GM12873 (cell line): ENCODE results near the gene DLEC1.

Source experiments
- CTCF ChIP-seq: IDR thresholded peaks from 2 replicates; pipeline ENCODE4 v1.5.1; 2012; ENCODE audit warnings: low read depth, mild to moderate bottlenecking, moderate library complexity, low read length, control low read depth; ENCODE audit not compliant: insufficient read depth; ENCODE audit errors: missing control alignments

DLEC1 gene

DNA sequence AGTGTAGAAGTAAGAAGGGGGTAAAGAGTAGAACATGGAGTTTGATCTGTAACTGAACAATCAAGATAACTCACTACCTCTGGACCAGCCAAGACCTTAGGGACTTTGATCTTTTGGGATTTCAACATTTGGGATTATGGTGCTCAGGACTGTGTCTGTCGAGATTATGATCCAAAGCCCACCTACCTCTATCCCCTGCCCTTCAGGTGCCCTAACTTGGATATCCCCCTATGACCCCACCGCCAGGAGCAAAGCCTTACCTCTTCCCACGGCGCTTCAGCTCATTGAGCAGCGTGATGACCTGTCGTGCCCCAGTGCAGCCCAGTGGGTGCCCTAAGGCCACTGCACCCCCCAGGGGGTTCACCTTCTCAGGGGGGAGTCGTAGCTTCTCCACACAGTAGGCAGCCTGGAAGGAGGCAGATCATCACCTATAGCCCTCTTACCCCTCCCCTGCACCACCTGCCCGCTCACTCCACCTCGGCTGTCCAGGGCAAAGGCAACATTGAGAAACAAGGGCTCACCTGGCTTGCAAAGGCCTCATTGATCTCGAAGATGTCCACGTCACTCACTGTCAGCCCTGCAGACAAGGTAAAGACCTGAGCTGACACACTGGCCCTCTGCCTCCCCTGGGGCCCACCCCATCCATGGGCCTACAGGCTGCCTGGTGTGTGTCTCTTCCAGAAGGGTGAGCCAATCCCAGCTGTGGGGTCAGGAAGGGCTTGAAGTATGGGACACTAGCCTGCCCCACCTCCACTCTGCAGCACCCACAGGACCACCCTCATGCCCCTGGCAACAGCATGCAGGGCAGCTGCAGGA lies 86.5 kb downstream of the DLEC1 start:
- no peak for TF ChIP-seq CTCF

GRCh38 chr3:38126121-38126892 lies 87.3 kb downstream of the DLEC1 start:
- no peak for TF ChIP-seq CTCF

- TF ChIP-seq CTCF = no peak
Measured at GRCh38 chr3:38127611-38128302, 88.7 kb downstream of the DLEC1 start.

DNA sequence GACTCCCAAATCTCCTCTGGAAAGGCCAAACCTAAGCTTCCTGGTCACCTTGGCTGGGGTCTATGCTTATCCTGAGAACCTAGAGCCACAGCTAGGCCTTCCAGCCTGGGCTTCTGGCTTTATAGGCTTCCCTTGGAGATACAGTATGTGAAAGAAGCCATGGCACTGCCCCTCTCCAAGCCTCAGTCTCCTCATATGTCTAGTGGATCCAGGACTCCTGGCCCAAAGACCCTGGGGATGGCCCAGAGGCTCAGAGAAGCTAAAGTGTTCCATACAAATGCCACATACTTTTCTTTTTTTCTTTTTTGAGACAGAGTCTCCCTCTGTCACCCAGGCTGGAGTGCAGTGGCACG lies 89.3 kb downstream of the DLEC1 start:
- TF ChIP-seq CTCF = no peak

DNA sequence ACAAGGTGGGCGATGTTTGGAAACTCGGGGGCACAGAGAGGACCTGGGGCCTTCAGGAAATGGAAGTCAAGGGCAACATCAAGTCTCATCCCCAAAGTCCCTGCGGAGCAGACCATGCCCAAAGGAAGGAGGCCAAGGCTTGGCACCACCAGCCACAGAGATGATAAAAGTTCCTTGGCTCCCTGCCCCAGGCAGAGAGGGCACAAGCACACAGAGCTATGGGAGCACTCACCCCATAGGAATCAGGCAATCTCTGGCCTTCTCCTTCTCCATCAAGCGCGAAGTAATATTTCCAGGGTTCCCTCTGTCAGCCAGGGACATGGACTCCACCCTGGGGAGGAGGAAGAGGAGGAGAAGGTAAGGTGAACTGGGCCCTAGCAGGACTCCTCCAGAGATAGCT lies 90.0 kb downstream of the DLEC1 start:
- TF ChIP-seq CTCF = no peak

DNA sequence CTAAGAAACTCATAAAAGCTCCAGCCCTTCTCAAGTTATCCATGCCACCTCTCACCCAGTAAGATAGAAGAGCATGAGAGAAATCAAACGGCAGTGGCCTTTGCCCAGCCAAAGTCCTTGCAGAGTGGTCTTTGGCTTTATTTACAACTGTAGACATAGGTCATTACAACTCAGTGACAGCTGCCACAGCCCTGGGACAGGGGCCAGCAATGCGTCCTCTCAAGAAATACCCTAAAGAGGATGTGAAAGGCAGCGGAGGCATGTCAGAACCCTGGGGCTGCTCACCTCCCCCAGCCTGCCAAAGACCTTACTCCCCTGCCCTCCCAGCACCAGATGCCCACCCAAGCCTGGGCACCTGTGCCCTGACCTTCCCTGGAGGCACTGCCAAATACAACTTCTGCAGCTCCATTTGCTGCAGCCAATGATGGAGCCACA lies 91.6 kb downstream of the DLEC1 start:
- TF ChIP-seq CTCF = no peak
